ENCODE data around the gene GFM2.

Gene GFM2

GRCh38 chr5:74786851-74787250, 19.9 kb upstream of the GFM2 start:
- Histone ChIP-seq H3K27me3 (ENCODE audit: insufficient read depth, low read length) (no peaks in the 10 kb centered on the region; the same call in 1 of the 2 replicates), H3K9me3 (ENCODE audit: low read length) (no peaks in the 10 kb centered on the region), H3K4me2 (ENCODE audit: low read length) (no peak overlapping the region), H3K27ac (ENCODE audit: low read depth, low read length, poor library complexity, severe bottlenecking) (no peak overlapping the region), H3K4me3 (ENCODE audit: low read depth, low read length, poor library complexity, severe bottlenecking) (no peak overlapping the region), H3K79me2 (ENCODE audit: insufficient read depth, low read length) (no peaks in the 10 kb centered on the region), H2AFZ (ENCODE audit: low read length) (no peak overlapping the region), H3K36me3 (ENCODE audit: insufficient read depth, low read length) (no peaks in the 10 kb centered on the region), H4K20me1 (ENCODE audit: insufficient read depth, low read length) (no peaks in the 10 kb centered on the region), H3K9ac (ENCODE audit: low read length) (no peak overlapping the region), H3K9me2 (ENCODE audit: low read depth, low read length) (no peaks in the 10 kb centered on the region), H3F3A (ENCODE audit: insufficient read depth, low read length) (no peaks in the 10 kb centered on the region), H3K4me1 (ENCODE audit: insufficient read depth, low read length, severe bottlenecking) (no peaks in the 10 kb centered on the region)
- TF ChIP-seq EZH2 (IDR thresholded peaks at IDR 0.05; ENCODE audit: borderline replicate concordance, low read length) (no peak), CTCF (IDR thresholded peaks at IDR 0.05; ENCODE audit: low read length) (no peak)

- peaks cover 35% of the 10 kb centered on the region for H3K36me3 ChIP-seq (ENCODE audit: insufficient read depth, low read length)
Observed at GRCh38 chr5:74778609-74779008, 11.7 kb upstream of the GFM2 start.

GRCh38 chr5:74772359-74772758, 5.4 kb upstream of the GFM2 start:
- Histone ChIP-seq H3K9me3 (ENCODE audit: low read length) (no peaks in the 10 kb centered on the region), H3K4me2 (ENCODE audit: low read length) (no peak overlapping the region), H3K27ac (ENCODE audit: low read depth, low read length, poor library complexity, severe bottlenecking) (no peak overlapping the region), H4K20me1 (ENCODE audit: insufficient read depth, low read length) (no peaks in the 10 kb centered on the region), H2AFZ (ENCODE audit: low read length) (no peak overlapping the region), H3K27me3 (ENCODE audit: insufficient read depth, low read length) (no peaks in the 10 kb centered on the region), H3K4me1 (ENCODE audit: insufficient read depth, low read length, severe bottlenecking) (peaks cover 11% of the 10 kb centered on the region), H3K9ac (ENCODE audit: low read length) (no peak overlapping the region), H3K79me2 (ENCODE audit: insufficient read depth, low read length) (peaks cover 13% of the 10 kb centered on the region), H3K4me3 (ENCODE audit: low read depth, low read length, poor library complexity, severe bottlenecking) (no peak overlapping the region), H3F3A (ENCODE audit: insufficient read depth, low read length) (no peaks in the 10 kb centered on the region), H3K36me3 (ENCODE audit: insufficient read depth, low read length) (peaks cover 73% of the 10 kb centered on the region), H3K9me2 (ENCODE audit: low read depth, low read length) (no peaks in the 10 kb centered on the region)
- TF ChIP-seq EZH2 (IDR thresholded peaks at IDR 0.05; ENCODE audit: borderline replicate concordance, low read length) (no peak), CTCF (IDR thresholded peaks at IDR 0.05; ENCODE audit: low read length) (no peak)

More at GRCh38 chr5:74778609-74779008, 11.7 kb upstream of the GFM2 start:
- Histone ChIP-seq H4K20me1 (ENCODE audit: insufficient read depth, low read length) (no peaks in the 10 kb centered on the region; the same call in 1 of the 2 replicates), H3K9ac (ENCODE audit: low read length) (no peak overlapping the region), H3K4me1 (ENCODE audit: insufficient read depth, low read length, severe bottlenecking) (no peaks in the 10 kb centered on the region), H3K79me2 (ENCODE audit: insufficient read depth, low read length) (no peaks in the 10 kb centered on the region), H3K4me2 (ENCODE audit: low read length) (no peak overlapping the region), H3K9me2 (ENCODE audit: low read depth, low read length) (no peaks in the 10 kb centered on the region), H2AFZ (ENCODE audit: low read length) (no peak overlapping the region), H3K4me3 (ENCODE audit: low read depth, low read length, poor library complexity, severe bottlenecking) (no peak overlapping the region), H3F3A (ENCODE audit: insufficient read depth, low read length) (0 out of 2 replicates have a peak, but pooled peaks cover 4% of the 10 kb centered on the region), H3K27me3 (ENCODE audit: insufficient read depth, low read length) (no peaks in the 10 kb centered on the region), H3K9me3 (ENCODE audit: low read length) (no peaks in the 10 kb centered on the region), H3K27ac (ENCODE audit: low read depth, low read length, poor library complexity, severe bottlenecking) (no peak overlapping the region)
- TF ChIP-seq CTCF (IDR thresholded peaks at IDR 0.05; ENCODE audit: low read length) = no peak
